Adrenal gland (tissue), 5 donors: Measurements from ENCODE around the gene SPAG17.

ENCODE experiments used
- CTCF ChIP-seq, 6 experiments: fragments of 450-650 bp in 4 of 6; fragments of 200-600 bp in 2 of 6; sonication (generic) in 1 of 6; IDR thresholded peaks; 1 replicate in 5 of 6; 2 replicates in 1 of 6; pipeline versions ENCODE4 v1.5.1 to v1.8.0; 2016 to 2021; ENCODE audit warnings: antibody characterized with exemption in 6 of 6, mild to moderate bottlenecking in 2 of 6, moderate library complexity in 1 of 6
- POLR2A ChIP-seq, 2 donors: fragments of 450-650 bp; IDR thresholded peaks; one replicate each; pipeline ENCODE4 v1.6.1; 2017; ENCODE audit warnings: antibody characterized with exemption in 2 of 2, mild to moderate bottlenecking in 2 of 2, moderate library complexity in 1 of 2
- donor health status: DM: no; HTN: no; CAD: no.

- TF ChIP-seq POLR2A (IDR thresholded peaks at IDR 0.05) (no peak), CTCF (IDR thresholded peaks at IDR 0.05) (no peak)
These were observed 66.1 kb downstream of the SPAG17 start for GRCh38 chr1:118118873-118119463.
